ENCODE data around the gene TP53INP2.

DNA sequence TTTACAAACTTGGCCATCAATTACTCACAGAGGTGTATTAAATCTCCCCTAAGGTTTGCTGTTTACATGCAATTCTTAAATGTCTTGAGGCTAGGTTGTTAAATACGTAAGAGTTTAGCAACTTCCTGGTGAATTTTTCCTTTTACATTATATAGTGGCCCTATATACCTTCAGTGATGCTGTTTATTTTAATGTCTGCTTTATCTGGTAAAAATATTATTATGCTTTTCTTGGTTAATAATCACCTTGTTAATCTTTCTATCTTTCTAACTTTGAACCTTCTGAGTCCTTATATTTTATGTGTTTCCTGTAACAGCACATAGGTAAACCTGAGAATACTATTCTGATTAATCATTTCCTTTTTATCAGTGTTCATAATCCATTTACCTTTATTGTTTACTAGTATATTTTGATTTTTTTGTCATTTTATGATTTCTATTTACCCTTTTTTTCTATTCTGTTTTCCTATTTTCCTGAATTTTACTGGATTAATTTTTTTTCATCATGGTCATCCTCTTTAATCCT, 57.9 kb downstream of the TP53INP2 start:
- TF ChIP-seq CTCF (IDR thresholded peaks at IDR 0.05) (no peak), POLR2A (IDR thresholded peaks at IDR 0.05) (no peak)

Data from uterus (tissue), 2 donors.